ENCODE measurements around the gene ISL1. TPM values are rescaled to one million over a fixed set of nuclear protein-coding genes. Genes with fewer than 3 reads are reported as not detected.

ISL1 gene
- total and polyA plus RNA-seq, 4 donors: not detected

DNA sequence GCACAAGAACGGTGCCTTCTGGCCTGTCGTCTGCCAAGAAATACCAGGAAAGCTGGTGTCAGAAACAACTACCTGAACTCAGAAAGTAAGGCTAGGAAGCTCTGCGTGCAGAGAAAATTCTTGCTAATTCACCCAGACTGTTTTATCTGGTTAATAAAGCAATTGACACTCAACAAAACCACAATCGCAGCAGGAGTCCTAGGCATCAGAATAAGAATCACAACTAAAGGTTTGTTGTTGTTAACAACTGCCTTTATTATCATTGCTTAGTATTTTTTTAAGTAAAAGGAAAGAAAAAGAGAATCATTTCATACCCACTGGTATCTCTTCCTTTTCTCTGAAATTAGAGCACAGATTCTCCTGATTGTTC is 3.9 kb upstream of the ISL1 start:
- Histone ChIP-seq H3K4me3 (ENCODE audit: low read depth in 1 of 3, low read length in 3 of 3) (no peak overlapping the region), H3K9me3 (ENCODE audit: control insufficient read depth in 4 of 4, low read length in 3 of 4) (peaks cover 0 to 3% (median 1%) of the 10 kb centered on the region in 4 donors), H3K36me3 (ENCODE audit: control insufficient read depth in 4 of 4, insufficient read depth in 3 of 4, low read depth in 1 of 4, low read length in 3 of 4) (no peaks in the 10 kb centered on the region), H3K4me1 (ENCODE audit: control insufficient read depth in 4 of 4, insufficient read depth in 4 of 4, low read length in 3 of 4) (peaks cover 0 to 27% (median 24%) of the 10 kb centered on the region in 4 donors), H3K27ac (ENCODE audit: low read depth in 1 of 2, low read length in 2 of 2) (no peak overlapping the region), H3K9ac (ENCODE audit: low read depth in 1 of 2, low read length in 2 of 2) (no peak overlapping the region), H3K27me3 (ENCODE audit: control insufficient read depth in 4 of 4, insufficient read depth in 4 of 4, low read length in 3 of 4) (peaks cover 4 to 22% (median 13%) of the 10 kb centered on the region in 4 donors)
- no peak for DNase-seq (ENCODE audit: low spot score)
- WGBS: 6% methylated on average over 4 of the region's 4 CpGs
- TF ChIP-seq GABPA (IDR thresholded peaks at IDR 0.05 in 1 of 2, conservative IDR thresholded peaks at IDR 0.05 in 1 of 2) (no peak), JUND (IDR thresholded peaks at IDR 0.05) (no peak), TAF1 (conservative IDR thresholded peaks at IDR 0.05) (no peak), RXRA (IDR thresholded peaks at IDR 0.05) (no peak), SP1 (IDR thresholded peaks at IDR 0.05) (no peak), RAD21 (IDR thresholded peaks at IDR 0.05) (no peak), HNF4A (conservative IDR thresholded peaks at IDR 0.05) (no peak)
- TF ChIP-seq, protein P1, sequence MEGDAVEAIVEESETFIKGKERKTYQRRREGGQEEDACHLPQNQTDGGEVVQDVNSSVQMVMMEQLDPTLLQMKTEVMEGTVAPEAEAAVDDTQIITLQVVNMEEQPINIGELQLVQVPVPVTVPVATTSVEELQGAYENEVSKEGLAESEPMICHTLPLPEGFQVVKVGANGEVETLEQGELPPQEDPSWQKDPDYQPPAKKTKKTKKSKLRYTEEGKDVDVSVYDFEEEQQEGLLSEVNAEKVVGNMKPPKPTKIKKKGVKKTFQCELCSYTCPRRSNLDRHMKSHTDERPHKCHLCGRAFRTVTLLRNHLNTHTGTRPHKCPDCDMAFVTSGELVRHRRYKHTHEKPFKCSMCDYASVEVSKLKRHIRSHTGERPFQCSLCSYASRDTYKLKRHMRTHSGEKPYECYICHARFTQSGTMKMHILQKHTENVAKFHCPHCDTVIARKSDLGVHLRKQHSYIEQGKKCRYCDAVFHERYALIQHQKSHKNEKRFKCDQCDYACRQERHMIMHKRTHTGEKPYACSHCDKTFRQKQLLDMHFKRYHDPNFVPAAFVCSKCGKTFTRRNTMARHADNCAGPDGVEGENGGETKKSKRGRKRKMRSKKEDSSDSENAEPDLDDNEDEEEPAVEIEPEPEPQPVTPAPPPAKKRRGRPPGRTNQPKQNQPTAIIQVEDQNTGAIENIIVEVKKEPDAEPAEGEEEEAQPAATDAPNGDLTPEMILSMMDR (IDR thresholded peaks at IDR 0.05; ENCODE audit: low read depth, low read length, missing input control): no peak
- TF ChIP-seq, protein P2, sequence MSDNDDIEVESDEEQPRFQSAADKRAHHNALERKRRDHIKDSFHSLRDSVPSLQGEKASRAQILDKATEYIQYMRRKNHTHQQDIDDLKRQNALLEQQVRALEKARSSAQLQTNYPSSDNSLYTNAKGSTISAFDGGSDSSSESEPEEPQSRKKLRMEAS (IDR thresholded peaks at IDR 0.05): no peak

DNA sequence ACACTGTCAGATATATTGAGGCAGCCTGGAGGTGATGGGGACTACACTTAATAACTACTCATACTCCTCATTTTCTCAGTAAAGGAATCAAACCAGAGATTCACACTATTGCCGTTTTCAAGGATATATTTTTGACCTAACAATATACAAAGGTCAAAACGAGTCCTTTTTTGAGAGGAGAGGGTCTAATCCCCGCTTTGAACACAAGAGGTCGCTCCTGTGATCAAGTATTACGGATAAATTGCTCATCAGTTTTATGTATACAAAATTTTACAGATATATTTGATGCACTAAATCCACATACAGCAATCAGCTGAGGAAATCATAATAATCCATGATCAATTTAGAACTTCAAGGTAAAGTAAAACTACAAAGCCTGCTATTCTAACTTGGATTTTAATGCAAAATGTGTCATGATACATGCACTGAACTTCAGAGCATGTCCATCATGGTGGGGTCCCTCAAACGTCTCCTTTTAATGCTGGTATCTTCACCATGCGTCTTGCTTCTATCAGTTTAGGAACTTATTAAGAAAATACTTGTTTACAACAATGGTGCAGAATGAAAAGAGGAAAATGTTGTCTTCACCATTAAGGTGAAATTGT is 2.5 kb upstream of the ISL1 start:
- Histone ChIP-seq H3K4me3 (ENCODE audit: low read depth in 1 of 3, low read length in 3 of 3) (no peak overlapping the region), H3K27ac (ENCODE audit: low read depth in 1 of 2, low read length in 2 of 2) (no peak overlapping the region), H3K9ac (ENCODE audit: low read depth in 1 of 2, low read length in 2 of 2) (no peak overlapping the region), H3K4me1 (ENCODE audit: control insufficient read depth in 4 of 4, insufficient read depth in 4 of 4, low read length in 3 of 4) (peaks cover 0 to 27% (median 24%) of the 10 kb centered on the region in 4 donors), H3K36me3 (ENCODE audit: control insufficient read depth in 4 of 4, insufficient read depth in 3 of 4, low read depth in 1 of 4, low read length in 3 of 4) (no peaks in the 10 kb centered on the region), H3K9me3 (ENCODE audit: control insufficient read depth in 4 of 4, low read length in 3 of 4) (peaks cover 0 to 3% (median 1%) of the 10 kb centered on the region in 4 donors), H3K27me3 (ENCODE audit: control insufficient read depth in 4 of 4, insufficient read depth in 4 of 4, low read length in 3 of 4) (peaks cover 4 to 22% (median 17%) of the 10 kb centered on the region in 4 donors)
- WGBS: 2% methylated on average over 7 of the region's 7 CpGs
- TF ChIP-seq FOXA2 (IDR thresholded peaks at IDR 0.05) (no peak), FOXA1 (IDR thresholded peaks at IDR 0.05) (no peak), JUND (IDR thresholded peaks at IDR 0.05) (no peak), TAF1 (conservative IDR thresholded peaks at IDR 0.05) (no peak), EGR1 (IDR thresholded peaks at IDR 0.05; ENCODE audit: low read depth in 2 of 2) (no peak), HNF4A (conservative IDR thresholded peaks at IDR 0.05) (no peak), YY1 (IDR thresholded peaks at IDR 0.05) (no peak), GABPA (IDR thresholded peaks at IDR 0.05 in 1 of 2, conservative IDR thresholded peaks at IDR 0.05 in 1 of 2) (no peak), RAD21 (IDR thresholded peaks at IDR 0.05) (peak; percentile 46 to 59), SP1 (IDR thresholded peaks at IDR 0.05) (no peak), NR2F2 (IDR thresholded peaks at IDR 0.05) (no peak), HNF4G (IDR thresholded peaks at IDR 0.05) (no peak)
- TF ChIP-seq, protein P3, sequence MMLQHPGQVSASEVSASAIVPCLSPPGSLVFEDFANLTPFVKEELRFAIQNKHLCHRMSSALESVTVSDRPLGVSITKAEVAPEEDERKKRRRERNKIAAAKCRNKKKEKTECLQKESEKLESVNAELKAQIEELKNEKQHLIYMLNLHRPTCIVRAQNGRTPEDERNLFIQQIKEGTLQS (IDR thresholded peaks at IDR 0.05): no peak
- TF ChIP-seq, protein P2 (IDR thresholded peaks at IDR 0.05): no peak
- TF ChIP-seq, protein P4, sequence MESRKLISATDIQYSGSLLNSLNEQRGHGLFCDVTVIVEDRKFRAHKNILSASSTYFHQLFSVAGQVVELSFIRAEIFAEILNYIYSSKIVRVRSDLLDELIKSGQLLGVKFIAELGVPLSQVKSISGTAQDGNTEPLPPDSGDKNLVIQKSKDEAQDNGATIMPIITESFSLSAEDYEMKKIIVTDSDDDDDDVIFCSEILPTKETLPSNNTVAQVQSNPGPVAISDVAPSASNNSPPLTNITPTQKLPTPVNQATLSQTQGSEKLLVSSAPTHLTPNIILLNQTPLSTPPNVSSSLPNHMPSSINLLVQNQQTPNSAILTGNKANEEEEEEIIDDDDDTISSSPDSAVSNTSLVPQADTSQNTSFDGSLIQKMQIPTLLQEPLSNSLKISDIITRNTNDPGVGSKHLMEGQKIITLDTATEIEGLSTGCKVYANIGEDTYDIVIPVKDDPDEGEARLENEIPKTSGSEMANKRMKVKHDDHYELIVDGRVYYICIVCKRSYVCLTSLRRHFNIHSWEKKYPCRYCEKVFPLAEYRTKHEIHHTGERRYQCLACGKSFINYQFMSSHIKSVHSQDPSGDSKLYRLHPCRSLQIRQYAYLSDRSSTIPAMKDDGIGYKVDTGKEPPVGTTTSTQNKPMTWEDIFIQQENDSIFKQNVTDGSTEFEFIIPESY (IDR thresholded peaks at IDR 0.05): no peak
- TF ChIP-seq, protein P1 (IDR thresholded peaks at IDR 0.05; ENCODE audit: low read depth, low read length, missing input control): peak; percentile 48
- TF ChIP-seq, protein P5, sequence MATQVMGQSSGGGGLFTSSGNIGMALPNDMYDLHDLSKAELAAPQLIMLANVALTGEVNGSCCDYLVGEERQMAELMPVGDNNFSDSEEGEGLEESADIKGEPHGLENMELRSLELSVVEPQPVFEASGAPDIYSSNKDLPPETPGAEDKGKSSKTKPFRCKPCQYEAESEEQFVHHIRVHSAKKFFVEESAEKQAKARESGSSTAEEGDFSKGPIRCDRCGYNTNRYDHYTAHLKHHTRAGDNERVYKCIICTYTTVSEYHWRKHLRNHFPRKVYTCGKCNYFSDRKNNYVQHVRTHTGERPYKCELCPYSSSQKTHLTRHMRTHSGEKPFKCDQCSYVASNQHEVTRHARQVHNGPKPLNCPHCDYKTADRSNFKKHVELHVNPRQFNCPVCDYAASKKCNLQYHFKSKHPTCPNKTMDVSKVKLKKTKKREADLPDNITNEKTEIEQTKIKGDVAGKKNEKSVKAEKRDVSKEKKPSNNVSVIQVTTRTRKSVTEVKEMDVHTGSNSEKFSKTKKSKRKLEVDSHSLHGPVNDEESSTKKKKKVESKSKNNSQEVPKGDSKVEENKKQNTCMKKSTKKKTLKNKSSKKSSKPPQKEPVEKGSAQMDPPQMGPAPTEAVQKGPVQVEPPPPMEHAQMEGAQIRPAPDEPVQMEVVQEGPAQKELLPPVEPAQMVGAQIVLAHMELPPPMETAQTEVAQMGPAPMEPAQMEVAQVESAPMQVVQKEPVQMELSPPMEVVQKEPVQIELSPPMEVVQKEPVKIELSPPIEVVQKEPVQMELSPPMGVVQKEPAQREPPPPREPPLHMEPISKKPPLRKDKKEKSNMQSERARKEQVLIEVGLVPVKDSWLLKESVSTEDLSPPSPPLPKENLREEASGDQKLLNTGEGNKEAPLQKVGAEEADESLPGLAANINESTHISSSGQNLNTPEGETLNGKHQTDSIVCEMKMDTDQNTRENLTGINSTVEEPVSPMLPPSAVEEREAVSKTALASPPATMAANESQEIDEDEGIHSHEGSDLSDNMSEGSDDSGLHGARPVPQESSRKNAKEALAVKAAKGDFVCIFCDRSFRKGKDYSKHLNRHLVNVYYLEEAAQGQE (IDR thresholded peaks at IDR 0.05): no peak
- no peak for DNase-seq (ENCODE audit: low spot score)
